A549 (cell line): ENCODE results near the gene CTIF. TPM values are rescaled to one million over a fixed set of nuclear protein-coding genes. Genes with fewer than 3 reads are reported as not detected.

Experiments used
- ATAC-seq, 2 experiments: fragments of 200-7000 bp in 1 of 2; fragments of >200 bp in 1 of 2; cut with Nextera tagmentation in 1 of 2; cut with Tn5 transposase in 1 of 2; 3 replicates each; pipeline versions ENCODE4 v1.8.0 to v1.9.1; 2018 to 2020; ENCODE audit warnings: mild to moderate bottlenecking in 1 of 2, moderate library complexity in 1 of 2
- CTCF ChIA-PET: fragments of 300-600 bp; sonication (Branson Sonifier 250); formaldehyde crosslinking; extraction: SDS; loops from one replicate; lab custom pipeline; 2021; ENCODE audit warnings: antibody characterized with exemption, inconsistent platforms; lab: Yijun Ruan, JAX
- POLR2A ChIA-PET: fragments of 350-600 bp; formaldehyde crosslinking; extraction: SDS; loops from one replicate; lab custom pipeline; 2021; ENCODE audit warnings: antibody characterized with exemption, inconsistent platforms; lab: Yijun Ruan, JAX
- DNase-seq, 2 experiments: peaks; one replicate each; pipeline versions ENCODE4 v3.0.0 to v3.0.0-alpha.2; 2011 to 2016; ENCODE audit warnings: low read depth in 1 of 2, low spot score in 1 of 2
- FAIRE-seq: peaks from 2 replicates; lab custom pipeline; 2011; peaks lifted over from hg19 to GRCh38; lab: Jason Lieb, UNC
- H3K27ac ChIP-seq, 2 experiments: fragments of >200 bp; sonication (Bioruptor Twin); formaldehyde crosslinking; 3 replicates each; pipeline ENCODE4 v1.5.1; 2016 to 2017
- H3K4me1 ChIP-seq: fragments of >200 bp; sonication (Bioruptor Twin); formaldehyde crosslinking; 3 replicates; pipeline ENCODE4 v1.6.1; 2016
- H3K4me2 ChIP-seq: fragments of >200 bp; sonication (Bioruptor Twin); formaldehyde crosslinking; 3 replicates; pipeline ENCODE4 v1.6.1; 2016
- H3K4me3 ChIP-seq: fragments of >200 bp; sonication (Bioruptor Twin); formaldehyde crosslinking; 3 replicates; pipeline ENCODE4 v1.5.1; 2016
- H3K9me3 ChIP-seq: fragments of >200 bp; sonication (Bioruptor Twin); formaldehyde crosslinking; 3 replicates; pipeline ENCODE4 v1.6.1; 2016
- CEBPB ChIP-seq, 2 experiments: fragments of >200 bp in 1 of 2; sonication (Bioruptor Twin) in 1 of 2; formaldehyde crosslinking in 1 of 2; IDR thresholded peaks; 2 replicates each; pipeline ENCODE4 v1.6.1; 2012 to 2016
- E2F6 ChIP-seq: IDR thresholded peaks from 2 replicates; pipeline ENCODE4 v1.6.1; 2012; ENCODE audit warnings: low read depth, borderline replicate concordance
- FOSB ChIP-seq: fragments of 250-450 bp; sonication (Bioruptor Pico); IDR thresholded peaks from 2 replicates; pipeline ENCODE4 v1.5.0; 2020; ENCODE audit warnings: mild to moderate bottlenecking, moderate library complexity
- FOSL2 ChIP-seq, 2 experiments: fragments of 450-650 bp in 1 of 2; fragments of >200 bp in 1 of 2; sonication (Bioruptor Twin) in 1 of 2; formaldehyde crosslinking; IDR thresholded peaks; 2 replicates each; pipeline versions ENCODE4 v1.5.0 to v1.6.1; 2016 to 2020; ENCODE audit warnings: mild to moderate bottlenecking in 1 of 2, moderate library complexity in 1 of 2
- HDAC2 ChIP-seq: fragments of 200-600 bp; sonication (generic); IDR thresholded peaks from 2 replicates; pipeline ENCODE4 v1.6.1; 2016
- HES2 ChIP-seq: fragments of >200 bp; sonication (Bioruptor Twin); formaldehyde crosslinking; IDR thresholded peaks from 2 replicates; pipeline ENCODE4 v1.6.1; 2016
- HOXA7 ChIP-seq: fragments of 250-450 bp; sonication (Bioruptor Pico); IDR thresholded peaks from 2 replicates; pipeline ENCODE4 v1.5.0; 2020; ENCODE audit warnings: mild to moderate bottlenecking, moderate library complexity
- JUNB ChIP-seq: fragments of >200 bp; sonication (Bioruptor Twin); formaldehyde crosslinking; IDR thresholded peaks from 2 replicates; pipeline ENCODE4 v1.6.1; 2016
- KDM1A ChIP-seq: fragments of 200-600 bp; sonication (generic); IDR thresholded peaks from 2 replicates; pipeline ENCODE4 v1.6.1; 2016; ENCODE audit warnings: low read depth, mild to moderate bottlenecking
- MAFK ChIP-seq: fragments of 450-650 bp; IDR thresholded peaks from 2 replicates; pipeline ENCODE4 v1.6.1; 2014; ENCODE audit not compliant: partially characterized antibody
- NFE2L2 ChIP-seq: fragments of 150-350 bp; conservative IDR thresholded peaks from 2 replicates; pipeline ENCODE4 v1.6.1; 2014; ENCODE audit warnings: low read length
- NR3C1 ChIP-seq: fragments of >200 bp; sonication (Bioruptor Twin); formaldehyde crosslinking; IDR thresholded peaks from 3 replicates; pipeline ENCODE4 v1.6.1; 2017
- PBX3 ChIP-seq: IDR thresholded peaks from 2 replicates; pipeline ENCODE4 v1.6.1; 2012
- PHF8 ChIP-seq: fragments of 200-600 bp; sonication (generic); IDR thresholded peaks from 2 replicates; pipeline ENCODE4 v1.6.1; 2016; ENCODE audit warnings: low read depth, mild to moderate bottlenecking, antibody characterized with exemption, moderate library complexity, borderline replicate concordance
- RAD21 ChIP-seq, 2 experiments: fragments of >200 bp in 1 of 2; sonication (Bioruptor Twin) in 1 of 2; formaldehyde crosslinking in 1 of 2; IDR thresholded peaks in 1 of 2; conservative IDR thresholded peaks in 1 of 2; 2 replicates in 1 of 2; 3 replicates in 1 of 2; pipeline ENCODE4 v1.6.1; 2012 to 2018; ENCODE audit warnings: inconsistent platforms in 1 of 2
- USF2 ChIP-seq: fragments of 450-650 bp; IDR thresholded peaks from 2 replicates; pipeline ENCODE4 v1.6.1; 2014; ENCODE audit warnings: antibody characterized with exemption
- ZC3H11A ChIP-seq: fragments of 450-650 bp; IDR thresholded peaks from 2 replicates; pipeline ENCODE4 v1.6.1; 2014; ENCODE audit warnings: antibody characterized with exemption, mild to moderate bottlenecking
- WGBS: methylation state at CpG from one replicate; pipeline ENCODE4 v1.1.6; 2017; ENCODE audit errors: missing lambda C conversion rate; 5-methylcytosine and 5-hydroxymethylcytosine counted together
- polyA plus RNA-seq, 4 experiments: library from polyadenylated mRNA; depleted of rRNA in 3 of 4; stranded (reverse); fragments of >200 nt; fragmentation: RNase III in 1 of 4; extraction: RNeasy Plus Mini Kit Qiagen cat#74134 plus additional on column Dnase treatment in 1 of 4; gene quantifications; 2 replicates in 3 of 4; 3 replicates in 1 of 4; pipeline ENCODE4 v1.2.3, GENCODE V29; 2011 to 2017

Gene CTIF
- polyA plus RNA-seq, 2 of the 4 experiments (the other 2 are of a cell fraction) = 17.0 to 24.7 TPM

GRCh38 chr18:48801728-48802542, 263.1 kb downstream of the CTIF start:
- no peak overlapping the region for H3K27ac ChIP-seq
- WGBS = 86% methylated on average over 6 of the region's 7 CpGs
- ATAC-seq (no peak), FAIRE-seq (no peak), DNase-seq (no peak)
- POLR2A ChIA-PET = no interaction called here
- H3K4me3 ChIP-seq = no peak overlapping the region
- H3K9me3 ChIP-seq = no peaks in the 10 kb centered on the region
- H3K4me1 ChIP-seq = no peaks in the 10 kb centered on the region
- CTCF ChIA-PET = no interaction called here
- TF ChIP-seq E2F6 (no peak), USF2 (no peak), NR3C1 (no peak), JUNB (no peak), PBX3 (no peak), HES2 (no peak), HDAC2 (no peak), FOSB (CRISPR knock-in tag) (no peak), CEBPB (IDR thresholded peaks at IDR 0.05) (no peak), MAFK (no peak), RAD21 (conservative IDR thresholded peaks at IDR 0.05 in 1 of 2, IDR thresholded peaks at IDR 0.05 in 1 of 2) (no peak), PHF8 (no peak)
- TF ChIP-seq, all 56 proteins: peak for 0
- H3K4me2 ChIP-seq = no peak overlapping the region

- Histone ChIP-seq H3K9me3 (no peaks in the 10 kb centered on the region), H3K4me1 (no peaks in the 10 kb centered on the region), H3K4me3 (no peak overlapping the region), H3K4me2 (no peak overlapping the region), H3K27ac (no peak overlapping the region)
- no peak for FAIRE-seq
- POLR2A ChIA-PET = no interaction called here
- no peak for DNase-seq
- no peak for ATAC-seq
- WGBS = 87% methylated on average over 11 of the region's 11 CpGs
- TF ChIP-seq FOSL2 (IDR thresholded peaks at IDR 0.05) (no peak), FOSL2 (CRISPR knock-in tag; IDR thresholded peaks at IDR 0.05) (no peak), USF2 (no peak), NFE2L2 (no peak), NR3C1 (no peak), KDM1A (no peak), ZC3H11A (no peak), HOXA7 (CRISPR knock-in tag) (no peak)
- TF ChIP-seq, all 56 proteins: peak for 0
- CTCF ChIA-PET = no interaction called here
Measured at GRCh38 chr18:48802543-48803290, 263.9 kb downstream of the CTIF start.

- WGBS = 100% methylated on average over 2 of the region's 3 CpGs
- Histone ChIP-seq H3K27ac (no peak overlapping the region), H3K4me3 (no peak overlapping the region)
- ATAC-seq (no peak), DNase-seq (no peak), FAIRE-seq (no peak)
- CTCF ChIA-PET = no interaction called here
- no peak for TF ChIP-seq HDAC2
- TF ChIP-seq USF2 = peak; percentile 53
- TF ChIP-seq, all 56 proteins: peak for 1
- POLR2A ChIA-PET = no interaction called here
- H3K9me3 ChIP-seq = no peaks in the 10 kb centered on the region
- no peaks in the 10 kb centered on the region for H3K4me1 ChIP-seq
- no peak overlapping the region for H3K4me2 ChIP-seq
Measured at GRCh38 chr18:48803518-48803917, 264.7 kb downstream of the CTIF start.
